Epithelial cell of esophagus (primary cell): ENCODE results near the gene PER2.
A peak's percentile ranks its signal among the peaks of the same experiment; 100 is the strongest.

Experiments
- DNase-seq: peaks from one replicate; pipeline ENCODE4 v3.0.0; 2010; ENCODE audit warnings: low read depth
- H3K4me3 ChIP-seq: 2 replicates; pipeline ENCODE4 v1.5.1; 2011; ENCODE audit warnings: mild to moderate bottlenecking, low read length, control low read depth
- TF ChIP-seq, protein P1 (sequence below): IDR thresholded peaks from 2 replicates; pipeline ENCODE4 v1.5.1; 2011; ENCODE audit warnings: low read depth, mild to moderate bottlenecking, low read length, control low read depth, inconsistent platforms; ENCODE audit not compliant: insufficient read depth; ENCODE audit errors: missing control alignments

The PER2 gene

GRCh38 chr2:238308177-238308576 is 19.8 kb upstream of the PER2 start:
- no peak for DNase-seq
- TF ChIP-seq, protein P1, sequence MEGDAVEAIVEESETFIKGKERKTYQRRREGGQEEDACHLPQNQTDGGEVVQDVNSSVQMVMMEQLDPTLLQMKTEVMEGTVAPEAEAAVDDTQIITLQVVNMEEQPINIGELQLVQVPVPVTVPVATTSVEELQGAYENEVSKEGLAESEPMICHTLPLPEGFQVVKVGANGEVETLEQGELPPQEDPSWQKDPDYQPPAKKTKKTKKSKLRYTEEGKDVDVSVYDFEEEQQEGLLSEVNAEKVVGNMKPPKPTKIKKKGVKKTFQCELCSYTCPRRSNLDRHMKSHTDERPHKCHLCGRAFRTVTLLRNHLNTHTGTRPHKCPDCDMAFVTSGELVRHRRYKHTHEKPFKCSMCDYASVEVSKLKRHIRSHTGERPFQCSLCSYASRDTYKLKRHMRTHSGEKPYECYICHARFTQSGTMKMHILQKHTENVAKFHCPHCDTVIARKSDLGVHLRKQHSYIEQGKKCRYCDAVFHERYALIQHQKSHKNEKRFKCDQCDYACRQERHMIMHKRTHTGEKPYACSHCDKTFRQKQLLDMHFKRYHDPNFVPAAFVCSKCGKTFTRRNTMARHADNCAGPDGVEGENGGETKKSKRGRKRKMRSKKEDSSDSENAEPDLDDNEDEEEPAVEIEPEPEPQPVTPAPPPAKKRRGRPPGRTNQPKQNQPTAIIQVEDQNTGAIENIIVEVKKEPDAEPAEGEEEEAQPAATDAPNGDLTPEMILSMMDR, result no peak
- H3K4me3 ChIP-seq, result no peak overlapping the region

DNA sequence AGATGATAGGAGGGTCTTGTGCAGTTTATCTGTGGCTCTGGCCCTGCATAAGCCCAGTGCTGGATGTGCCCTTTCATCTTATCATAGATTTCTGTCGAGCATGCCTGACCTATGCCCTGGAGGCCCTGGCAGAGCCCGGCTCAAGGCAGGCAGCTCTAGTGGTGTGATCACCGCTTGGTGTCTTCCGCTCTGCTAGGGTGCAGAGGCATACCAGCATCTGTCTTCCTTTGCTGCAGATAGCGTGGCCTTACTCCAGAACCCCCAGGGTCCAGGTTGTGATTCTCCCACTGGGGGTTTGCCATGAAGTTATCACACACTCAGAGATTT is 18.2 kb upstream of the PER2 start:
- TF ChIP-seq, protein P1, result no peak
- no peak overlapping the region for H3K4me3 ChIP-seq
- DNase-seq, result no peak

DNA sequence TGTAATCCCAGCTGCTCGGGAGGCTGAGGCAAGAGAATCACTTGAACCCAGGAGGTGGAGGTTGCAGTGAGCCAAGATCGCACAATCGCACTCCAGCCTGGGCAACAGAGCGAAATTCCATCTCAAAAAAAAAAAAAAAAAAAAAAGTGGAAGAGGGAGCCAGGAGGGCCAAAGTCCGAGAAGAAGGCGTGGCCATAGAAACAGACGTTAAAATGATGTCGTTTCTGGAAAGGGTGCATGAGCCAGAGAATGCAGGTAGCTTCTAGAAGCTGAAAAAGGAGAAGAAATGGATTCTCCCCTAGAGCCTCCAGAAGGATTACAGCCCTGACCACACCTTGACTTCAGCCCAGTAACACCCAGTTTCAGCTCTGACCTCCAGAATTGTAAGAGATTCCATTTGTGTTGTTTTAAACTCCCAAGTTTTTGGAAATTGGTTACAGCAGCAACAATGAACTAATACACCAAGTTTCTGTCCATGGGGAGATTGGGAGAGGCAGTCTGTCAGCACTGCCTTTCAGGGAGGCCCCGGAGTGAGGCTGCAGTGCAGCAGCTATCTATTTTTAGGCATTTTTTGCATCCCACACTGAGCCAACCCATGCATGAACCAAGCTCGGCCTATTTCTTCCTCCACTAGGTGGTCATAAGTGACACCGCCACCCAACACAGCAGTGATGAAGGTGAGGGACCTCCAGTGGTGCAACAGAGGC is 17.7 kb upstream of the PER2 start:
- no peak overlapping the region for H3K4me3 ChIP-seq
- no peak for DNase-seq
- TF ChIP-seq, protein P1, result no peak

DNA sequence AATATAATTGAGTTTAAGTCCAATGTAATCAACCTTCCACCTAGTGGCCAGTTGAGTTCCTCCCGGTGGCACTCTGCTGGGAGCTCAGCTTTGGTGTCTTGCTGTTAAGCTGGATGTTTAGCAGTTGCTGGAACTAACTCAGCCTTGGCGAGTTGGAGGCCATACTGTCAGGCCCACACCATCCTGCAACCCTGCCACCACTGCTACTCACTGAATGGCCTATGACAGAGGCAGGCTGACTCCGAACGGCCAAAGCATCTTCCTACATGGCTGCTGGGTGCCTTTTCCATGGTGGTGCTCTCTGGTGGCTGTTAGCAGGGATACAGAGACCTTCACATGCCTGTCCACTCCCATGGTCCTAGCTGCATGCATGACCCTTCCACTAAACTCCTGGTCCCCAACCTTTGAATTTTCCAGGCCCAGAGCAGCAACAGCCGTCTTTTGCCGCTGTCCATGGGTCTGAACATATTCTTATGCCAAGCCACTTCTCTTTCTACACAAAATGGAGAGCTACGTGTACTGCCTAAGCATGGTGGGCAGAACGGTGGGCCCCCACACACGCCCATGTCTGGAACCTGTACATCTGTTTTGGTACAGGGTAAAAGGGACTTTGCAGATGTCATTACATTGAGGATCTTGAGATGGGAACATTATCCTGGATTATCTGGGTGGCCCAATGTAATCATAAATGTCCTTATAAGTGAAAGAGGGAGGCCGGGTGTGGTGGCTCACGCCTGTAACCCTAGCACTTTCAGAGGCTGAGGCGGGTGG is 16.9 kb upstream of the PER2 start:
- DNase-seq, result peak; percentile 41
- TF ChIP-seq, protein P1, result peak; percentile 60
- H3K4me3 ChIP-seq, result no peak overlapping the region

DNA sequence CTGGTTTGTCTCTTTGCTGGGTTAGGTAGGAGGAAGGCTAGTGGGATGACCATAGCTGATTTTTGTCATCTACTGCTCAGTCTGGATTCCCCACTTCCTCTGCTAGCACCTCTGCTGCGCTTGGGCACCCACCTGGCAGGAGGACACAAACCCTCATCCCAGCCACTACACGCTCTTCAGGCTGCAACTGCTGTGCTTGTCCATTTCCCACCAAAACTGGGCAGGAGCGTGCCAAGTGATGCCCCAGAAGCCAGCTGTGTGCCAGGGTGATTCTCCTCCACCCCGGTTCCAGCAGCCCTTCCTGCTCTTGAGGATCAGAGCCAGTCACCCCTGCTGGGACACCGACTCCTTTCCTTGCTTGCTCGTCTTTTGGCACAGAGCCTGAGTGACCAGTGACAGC is 15.7 kb upstream of the PER2 start:
- DNase-seq, result no peak
- no peak overlapping the region for H3K4me3 ChIP-seq
- TF ChIP-seq, protein P1, result no peak

GRCh38 chr2:238302751-238303150 is 14.3 kb upstream of the PER2 start:
- no peak for DNase-seq
- TF ChIP-seq, protein P1, result no peak
- H3K4me3 ChIP-seq, result no peak overlapping the region

- TF ChIP-seq, protein P1, result no peak
- H3K4me3 ChIP-seq, result no peak overlapping the region
- DNase-seq, result no peak
Observed at GRCh38 chr2:238302087-238302486, 13.7 kb upstream of the PER2 start.
